Smooth muscle cell (in vitro differentiated cells): ENCODE measurements around the gene ZSWIM6. TPM values are rescaled to one million over a fixed set of nuclear protein-coding genes. Genes with fewer than 3 reads are reported as not detected.

Experiments
- DNase-seq: peaks from one replicate; lab custom pipeline; 2025; ENCODE audit not compliant: unreplicated experiment; lab: John Stamatoyannopoulos, UW
- H2AFZ ChIP-seq: fragments of 200-600 bp; sonication (generic); 2 replicates; pipeline ENCODE4 v1.6.0; 2016; ENCODE audit warnings: antibody characterized with exemption, low read depth, mild to moderate bottlenecking
- H3F3A ChIP-seq: fragments of 200-600 bp; sonication (generic); 2 replicates; pipeline ENCODE4 v1.6.0; 2017; ENCODE audit warnings: antibody characterized with exemption, low read depth
- H3K27ac ChIP-seq: fragments of 200-600 bp; sonication (generic); 2 replicates; pipeline ENCODE4 v1.5.1; 2016; ENCODE audit warnings: low read depth, mild to moderate bottlenecking
- H3K27me3 ChIP-seq: fragments of 200-600 bp; sonication (generic); 2 replicates; pipeline ENCODE4 v1.6.1; 2016; ENCODE audit warnings: low read depth, mild to moderate bottlenecking
- H3K36me3 ChIP-seq: fragments of 200-600 bp; sonication (generic); 2 replicates; pipeline ENCODE4 v1.5.1; 2016; ENCODE audit warnings: low read depth
- H3K4me1 ChIP-seq: fragments of 200-600 bp; sonication (generic); 2 replicates; pipeline ENCODE4 v1.5.1; 2016; ENCODE audit warnings: low read depth
- H3K4me2 ChIP-seq: fragments of 200-600 bp; sonication (generic); 2 replicates; pipeline ENCODE4 v1.6.0; 2016; ENCODE audit warnings: mild to moderate bottlenecking
- H3K4me3 ChIP-seq: fragments of 200-600 bp; sonication (generic); 2 replicates; pipeline ENCODE4 v1.5.1; 2016; ENCODE audit warnings: mild to moderate bottlenecking
- H3K79me2 ChIP-seq: fragments of 200-600 bp; sonication (generic); 2 replicates; pipeline ENCODE4 v1.6.0; 2016; ENCODE audit warnings: low read depth, mild to moderate bottlenecking
- H3K9ac ChIP-seq: fragments of 200-600 bp; sonication (generic); 2 replicates; pipeline ENCODE4 v1.6.0; 2016; ENCODE audit warnings: low read depth
- H3K9me3 ChIP-seq: fragments of 200-600 bp; sonication (generic); replicated peaks from 2 replicates; pipeline ENCODE4 v1.5.1; 2016; ENCODE audit warnings: low read depth
- H4K20me1 ChIP-seq: fragments of 200-600 bp; sonication (generic); 2 replicates; pipeline ENCODE4 v1.6.0; 2016; ENCODE audit warnings: low read depth
- CTCF ChIP-seq: fragments of 200-600 bp; sonication (generic); IDR thresholded peaks from 2 replicates; pipeline ENCODE4 v1.5.1; 2017; ENCODE audit warnings: borderline replicate concordance, mild to moderate bottlenecking, antibody characterized with exemption; ENCODE audit not compliant: insufficient read depth, poor library complexity, severe bottlenecking
- WGBS: methylation state at CpG from one replicate; pipeline ENCODE4 v1.1.7; 2016; ENCODE audit warnings: low lambda C conversion rate; 5-methylcytosine and 5-hydroxymethylcytosine counted together
- polyA plus RNA-seq: library from polyadenylated mRNA; unstranded; fragments of >200 nt; fragmentation: Nextera tagmentation; extraction: Ambion mirVana; gene quantifications from 2 replicates; pipeline ENCODE4 v1.2.1, GENCODE V29; 2016
- total RNA-seq: library from RNA; depleted of rRNA; stranded (reverse); fragments of >200 nt; gene quantifications from 2 replicates; pipeline ENCODE4 v1.2.3, GENCODE V29; 2014

ZSWIM6 gene
- total and polyA plus RNA-seq, 2 experiments from 2014 or later: 9.1 to 25.5 TPM

GRCh38 chr5:61575581-61575980 lies 243.5 kb downstream of the ZSWIM6 start:
- Histone ChIP-seq H3F3A (no peaks in the 10 kb centered on the region), H3K4me3 (no peak overlapping the region), H3K36me3 (no peaks in the 10 kb centered on the region), H2AFZ (peak overlapping the region; percentile 59), H3K27me3 (no peaks in the 10 kb centered on the region), H3K9ac (no peak overlapping the region), H3K9me3 (no peaks in the 10 kb centered on the region), H4K20me1 (no peaks in the 10 kb centered on the region), H3K4me1 (peaks cover 4% of the 10 kb centered on the region), H3K79me2 (no peaks in the 10 kb centered on the region), H3K27ac (no peak overlapping the region), H3K4me2 (no peak overlapping the region)
- WGBS: 87% methylated on average over 6 of the region's 6 CpGs
- no peak for TF ChIP-seq CTCF
- DNase-seq: no peak

GRCh38 chr5:61576556-61576955 lies 244.5 kb downstream of the ZSWIM6 start:
- TF ChIP-seq CTCF: no peak
- WGBS: 96% methylated on average over 3 of the region's 3 CpGs
- no peaks in the 10 kb centered on the region for H3K27me3 ChIP-seq
- H3K9ac ChIP-seq: no peak overlapping the region
- no peak overlapping the region for H3K27ac ChIP-seq
- H3K79me2 ChIP-seq: no peaks in the 10 kb centered on the region
- H3K4me1 ChIP-seq: peaks cover 4% of the 10 kb centered on the region
- no peak overlapping the region for H3K4me3 ChIP-seq
- H3K4me2 ChIP-seq: no peak overlapping the region
- no peaks in the 10 kb centered on the region for H3K9me3 ChIP-seq
- no peaks in the 10 kb centered on the region for H4K20me1 ChIP-seq
- no peaks in the 10 kb centered on the region for H3K36me3 ChIP-seq
- no peaks in the 10 kb centered on the region for H3F3A ChIP-seq
- no peak overlapping the region for H2AFZ ChIP-seq
- DNase-seq: no peak

GRCh38 chr5:61578858-61579503 lies 246.9 kb downstream of the ZSWIM6 start:
- DNase-seq: no peak
- WGBS: 88% methylated on average over 1 of the region's 1 CpG
- TF ChIP-seq CTCF: no peak
- no peak overlapping the region for H2AFZ ChIP-seq
- H3K79me2 ChIP-seq: no peaks in the 10 kb centered on the region
- no peaks in the 10 kb centered on the region for H3F3A ChIP-seq
- no peak overlapping the region for H3K4me3 ChIP-seq
- H3K4me1 ChIP-seq: peaks cover 4% of the 10 kb centered on the region
- no peak overlapping the region for H3K27ac ChIP-seq
- H3K36me3 ChIP-seq: no peaks in the 10 kb centered on the region
- no peaks in the 10 kb centered on the region for H3K9me3 ChIP-seq
- H3K4me2 ChIP-seq: no peak overlapping the region
- H4K20me1 ChIP-seq: no peaks in the 10 kb centered on the region
- no peaks in the 10 kb centered on the region for H3K27me3 ChIP-seq
- no peak overlapping the region for H3K9ac ChIP-seq

- Histone ChIP-seq H3F3A (no peaks in the 10 kb centered on the region), H3K27ac (no peak overlapping the region), H3K4me3 (no peak overlapping the region), H3K27me3 (no peaks in the 10 kb centered on the region), H3K9me3 (no peaks in the 10 kb centered on the region), H3K36me3 (no peaks in the 10 kb centered on the region), H3K79me2 (no peaks in the 10 kb centered on the region), H4K20me1 (no peaks in the 10 kb centered on the region), H3K9ac (no peak overlapping the region), H3K4me1 (no peaks in the 10 kb centered on the region), H2AFZ (no peak overlapping the region), H3K4me2 (no peak overlapping the region)
- no peak for TF ChIP-seq CTCF
- 54% methylated on average over 2 of the region's 2 CpGs for WGBS
- no peak for DNase-seq
Measured at GRCh38 chr5:61582205-61582820, 250.3 kb downstream of the ZSWIM6 start.
